Measurements from ENCODE around the gene LIF.
"Not testable (repeated sequence)": the region's sequence is repeated elsewhere in the genome, so short reads cannot be mapped to it uniquely, and the experiment has no call there.

Gene LIF

DNA sequence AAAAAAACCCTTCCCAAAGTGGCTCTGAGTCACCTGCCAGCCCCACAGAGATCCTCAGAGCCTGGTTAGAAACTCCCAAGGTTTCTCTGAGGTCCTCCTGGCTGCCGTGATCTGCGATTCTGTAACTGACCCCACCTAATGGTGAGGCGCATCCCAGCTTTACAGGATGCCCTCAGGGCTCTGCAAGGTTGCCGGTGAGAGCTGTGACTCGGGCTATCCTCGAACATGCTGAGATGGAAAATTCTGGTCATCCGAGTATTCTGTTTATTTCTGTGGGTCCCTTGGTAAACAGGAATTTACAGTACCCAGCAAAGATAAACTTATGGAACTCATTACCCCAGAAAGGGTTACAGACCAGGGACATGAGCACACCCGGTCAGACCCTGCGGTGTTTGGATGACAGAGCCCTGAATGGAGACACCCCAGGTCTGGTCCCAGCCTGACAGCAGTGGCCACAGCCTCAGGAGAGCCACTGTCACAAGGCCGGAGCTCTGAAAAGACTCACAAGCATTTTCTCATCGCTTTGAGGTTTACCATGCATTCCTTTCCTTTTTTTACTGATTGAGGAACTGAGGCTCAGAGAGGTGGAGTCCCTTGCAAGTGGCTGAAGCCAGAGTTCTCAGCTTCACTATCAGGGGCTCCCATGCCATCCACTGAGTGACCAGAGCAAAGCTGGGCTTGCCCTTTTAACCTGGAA lies 22.2 kb downstream of the LIF start:
- FAIRE-seq: no peak

DNA sequence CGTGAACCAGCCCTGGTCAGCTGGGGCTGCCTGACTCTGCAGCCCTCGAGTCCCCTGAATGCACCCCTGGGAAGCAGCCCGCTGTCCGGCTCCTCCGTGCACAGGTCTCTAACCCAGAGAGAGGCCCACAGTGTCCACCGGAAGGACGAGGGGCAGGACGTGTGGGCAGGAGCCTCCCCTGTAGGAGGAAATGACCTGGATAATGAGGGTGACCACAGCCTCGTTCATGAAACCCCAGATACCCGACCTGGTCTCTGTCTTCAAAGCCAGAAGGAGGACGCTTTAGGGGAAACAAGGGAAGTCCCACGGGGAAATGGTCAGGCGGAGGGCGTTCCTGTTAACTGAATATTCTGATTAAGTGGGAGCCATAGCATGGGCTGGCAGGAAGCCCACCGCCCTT lies 23.3 kb downstream of the LIF start:
- no peak for FAIRE-seq

DNA sequence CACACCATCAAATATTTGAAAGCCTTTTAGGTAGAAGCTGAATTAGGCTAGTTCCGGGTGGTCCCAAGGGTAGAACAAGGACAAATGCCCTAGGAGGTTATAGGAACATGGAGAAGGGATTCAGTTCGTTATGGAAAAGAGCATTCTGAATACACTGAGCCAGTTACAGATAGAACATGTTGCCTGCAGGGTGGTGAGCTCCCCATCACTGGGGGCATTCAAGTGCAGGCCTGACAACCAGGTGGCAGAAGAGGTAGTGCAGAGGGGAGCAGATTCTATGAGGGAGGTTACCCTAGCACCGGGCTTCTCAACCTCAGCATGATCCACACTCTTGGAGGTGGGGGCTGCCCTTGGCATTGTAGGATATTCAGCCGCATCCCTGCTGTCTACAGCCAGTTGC lies 24.2 kb downstream of the LIF start:
- FAIRE-seq: no peak

DNA sequence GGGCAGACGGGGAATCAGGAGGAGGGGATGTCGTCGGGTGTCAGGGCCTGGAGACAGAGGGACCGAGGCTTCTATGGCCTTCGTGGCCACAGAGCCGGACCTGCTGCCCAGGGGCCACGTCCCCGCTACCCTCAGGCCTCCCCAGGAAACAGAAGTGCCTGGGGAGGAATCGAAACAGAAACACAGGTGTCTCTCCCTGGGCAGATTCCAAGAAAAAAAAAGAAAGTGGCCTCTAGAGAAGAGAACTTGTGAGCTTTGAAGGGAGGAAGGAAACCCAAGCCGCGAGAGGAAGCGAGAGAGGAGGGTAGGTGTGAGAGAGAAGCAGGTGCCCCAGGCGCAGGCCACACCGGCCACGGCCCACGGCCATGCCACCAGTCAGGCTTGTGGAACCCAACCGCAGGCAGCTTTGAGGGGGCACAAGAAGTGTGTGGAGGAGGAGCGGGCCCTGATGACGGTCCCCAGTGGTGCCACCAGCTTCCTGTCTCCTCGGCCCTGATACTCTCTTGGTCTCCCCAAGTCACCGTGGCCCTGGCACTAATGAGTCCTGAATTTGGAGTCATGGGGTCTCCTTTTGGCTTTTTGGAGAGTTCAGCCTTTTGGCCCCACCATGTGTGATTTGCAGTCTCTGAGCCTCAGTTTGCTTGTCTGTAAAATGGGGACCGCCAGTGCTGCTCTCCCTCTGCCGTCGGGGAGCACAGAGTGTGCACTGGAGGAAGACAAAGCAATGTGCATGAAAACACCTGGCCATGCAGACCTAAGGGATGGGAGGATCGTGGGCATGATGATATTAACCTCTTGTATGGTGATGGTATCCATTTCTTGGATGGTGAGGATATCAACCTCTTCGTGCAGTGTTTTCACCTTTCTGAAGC lies 25.2 kb downstream of the LIF start:
- no peak for FAIRE-seq

DNA sequence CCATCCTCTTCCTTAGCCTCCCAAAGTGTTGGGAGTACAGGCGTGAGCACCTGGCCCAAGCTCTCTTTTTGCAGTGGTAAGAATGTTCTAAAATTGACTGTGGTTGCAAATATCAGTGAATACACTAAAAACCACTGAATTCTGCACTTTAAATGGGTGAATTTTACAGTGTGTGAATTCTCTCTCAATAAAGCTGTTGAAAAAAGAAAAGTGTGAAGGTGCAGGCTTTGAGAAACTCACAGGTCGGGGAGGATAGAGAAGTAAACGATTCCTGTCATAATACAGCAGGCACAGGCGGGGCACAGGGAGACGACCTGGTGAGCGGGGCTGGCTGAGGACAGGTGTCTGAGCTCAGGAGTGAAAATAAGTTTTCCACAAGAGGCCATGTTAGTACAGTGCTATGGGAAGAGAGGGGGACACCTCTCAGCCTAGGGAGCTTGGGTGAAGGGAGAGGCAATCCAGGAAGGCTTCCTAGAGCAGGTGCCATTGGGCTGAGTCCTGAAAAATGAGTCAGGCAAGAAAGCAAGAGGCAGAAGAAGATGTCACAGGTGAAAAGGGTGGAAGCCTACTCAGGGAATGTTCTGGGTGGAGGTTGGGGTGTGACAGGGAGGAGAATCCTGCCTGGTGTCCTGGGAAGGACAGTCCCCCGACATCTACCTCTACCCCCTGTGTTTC lies 26.1 kb downstream of the LIF start:
- no peak for FAIRE-seq

DNA sequence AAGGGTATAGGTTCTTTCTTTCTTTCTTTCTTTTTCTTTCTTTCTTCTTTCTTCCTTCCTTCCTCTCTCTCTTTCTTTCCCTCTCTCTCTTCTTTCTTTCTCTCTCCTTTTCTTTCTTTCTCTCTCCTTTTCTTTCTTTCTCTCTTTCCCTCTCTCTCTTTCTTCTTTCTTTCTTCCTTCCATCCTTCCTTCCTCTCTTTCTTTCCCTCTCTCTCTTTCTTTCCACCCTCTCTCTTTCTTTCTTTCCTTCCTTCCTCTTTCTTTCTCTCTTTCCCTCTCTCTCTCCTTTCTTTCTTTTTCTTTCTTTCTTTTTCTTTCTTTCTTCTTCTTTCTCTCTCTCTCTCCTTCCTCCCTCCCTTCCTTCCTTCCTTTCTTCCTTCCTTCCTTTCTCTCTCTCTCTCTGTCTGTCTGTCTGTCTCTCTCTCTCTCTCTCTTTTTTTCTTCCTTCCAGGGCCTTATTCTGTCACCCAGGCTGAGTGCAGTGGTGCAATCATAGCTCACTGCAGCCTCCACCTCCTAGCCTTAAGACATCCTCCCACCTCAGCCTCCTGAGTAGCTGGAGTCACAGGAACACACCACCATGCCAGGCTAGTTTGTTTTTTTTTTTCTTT lies 26.8 kb downstream of the LIF start:
- FAIRE-seq: no peak

DNA sequence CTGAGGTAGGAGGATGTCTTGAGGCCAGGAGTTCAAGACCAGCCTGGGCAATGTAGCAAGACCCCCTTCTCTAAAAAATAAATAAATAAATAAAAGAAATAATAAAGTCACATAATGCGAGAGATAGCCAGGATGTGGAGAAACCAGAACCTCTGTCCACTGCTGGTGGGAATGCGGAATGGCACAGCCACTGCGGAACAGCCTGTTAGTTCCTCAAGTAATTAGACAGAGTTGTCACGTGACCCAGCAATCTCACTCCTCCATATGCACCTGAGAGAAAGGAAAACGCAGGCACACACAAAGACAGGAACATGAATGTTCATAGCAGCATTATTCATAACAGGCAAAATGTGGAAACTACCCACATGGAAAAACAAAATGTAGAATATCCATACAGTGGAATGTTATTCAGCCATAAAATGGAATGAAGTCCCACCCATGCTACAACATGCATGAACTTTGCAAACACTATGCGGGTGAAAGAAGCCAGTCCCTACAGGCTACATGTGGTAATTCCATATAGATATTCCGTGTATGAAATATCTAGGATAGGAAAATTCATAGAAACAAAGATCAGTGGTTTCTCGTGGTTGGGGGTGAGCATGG lies 27.4 kb downstream of the LIF start:
- FAIRE-seq: no peak

DNA sequence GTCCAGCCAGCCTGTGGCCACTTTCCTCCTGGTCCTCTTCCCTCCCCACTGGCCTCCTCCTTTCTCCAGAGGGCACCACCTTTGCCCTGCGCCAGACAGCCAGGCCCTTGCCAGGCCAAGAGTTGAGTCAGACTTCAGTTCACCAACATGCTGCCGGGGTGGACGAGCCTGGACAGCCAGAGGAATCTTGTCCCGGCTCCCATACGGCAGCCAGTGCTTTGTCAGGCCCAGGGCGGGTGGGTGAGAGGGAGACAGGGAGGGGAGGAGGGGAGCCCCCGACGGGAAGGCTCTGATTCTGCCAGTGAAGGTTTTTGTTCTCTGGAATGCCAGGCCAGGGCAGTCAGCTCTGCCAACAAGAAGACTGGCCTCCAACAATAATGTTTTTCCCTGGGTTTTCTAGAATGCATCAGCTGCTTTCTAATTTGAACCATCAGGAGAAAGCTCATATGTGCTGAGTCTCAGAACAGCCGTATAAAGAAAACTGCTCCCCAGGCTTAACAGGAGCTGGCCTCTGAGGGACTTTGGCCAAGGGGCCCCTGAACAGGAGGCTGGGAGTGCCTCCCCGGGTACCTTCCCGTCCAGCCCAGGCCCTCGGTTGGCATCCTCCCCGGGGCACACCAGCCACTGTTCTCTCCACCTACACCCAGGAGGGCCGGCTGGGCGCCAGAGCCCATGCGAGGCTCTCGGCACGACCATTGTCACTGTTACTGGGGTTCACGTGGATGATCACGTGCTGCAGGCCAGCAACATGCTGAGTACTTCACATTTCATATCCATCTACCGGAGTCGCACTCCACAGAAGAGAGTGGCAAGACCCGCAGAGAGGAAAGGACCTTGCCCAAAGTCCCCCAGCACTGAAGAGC lies 28.6 kb downstream of the LIF start:
- no peak for FAIRE-seq

DNA sequence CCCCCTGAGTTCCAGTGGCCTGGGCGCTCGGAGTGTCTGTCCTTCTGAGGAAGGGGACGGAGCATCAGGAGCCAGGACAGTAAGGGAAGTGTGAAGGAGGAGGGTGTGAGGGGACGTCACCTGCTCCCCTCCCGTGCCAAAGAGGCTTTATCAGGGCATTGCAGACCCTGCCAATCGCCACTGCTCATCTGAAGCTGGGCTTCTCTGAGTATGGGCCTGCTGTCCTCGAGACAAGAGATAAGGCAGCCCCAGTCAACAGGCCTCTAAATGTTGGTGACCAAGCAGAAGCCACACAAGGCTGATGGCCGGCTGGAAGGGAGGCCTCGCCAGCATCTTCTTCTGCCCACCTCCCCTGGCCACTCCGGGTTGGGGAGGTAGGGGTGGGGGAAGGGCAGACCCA lies 29.8 kb downstream of the LIF start:
- FAIRE-seq: no peak

DNA sequence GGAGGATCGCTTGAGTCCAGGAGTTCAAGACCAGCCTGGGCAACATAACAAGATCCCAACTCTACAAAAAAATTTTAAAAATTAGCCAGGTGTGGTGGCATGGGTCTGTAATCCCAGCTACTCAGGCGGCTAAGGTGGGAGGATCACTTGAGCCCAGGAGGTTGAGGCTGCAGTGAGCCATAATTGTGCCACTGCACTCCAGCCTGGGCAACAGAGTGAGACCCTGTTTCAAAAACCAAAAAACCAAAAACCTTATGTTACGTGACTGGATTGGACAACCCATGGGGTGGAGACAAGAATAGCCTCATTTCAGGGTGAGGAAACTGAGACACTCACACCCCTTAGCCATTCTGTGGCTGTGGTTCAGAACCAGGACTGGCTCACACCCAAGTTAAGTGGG lies 30.3 kb downstream of the LIF start:
- not testable (repeated sequence) for FAIRE-seq

DNA sequence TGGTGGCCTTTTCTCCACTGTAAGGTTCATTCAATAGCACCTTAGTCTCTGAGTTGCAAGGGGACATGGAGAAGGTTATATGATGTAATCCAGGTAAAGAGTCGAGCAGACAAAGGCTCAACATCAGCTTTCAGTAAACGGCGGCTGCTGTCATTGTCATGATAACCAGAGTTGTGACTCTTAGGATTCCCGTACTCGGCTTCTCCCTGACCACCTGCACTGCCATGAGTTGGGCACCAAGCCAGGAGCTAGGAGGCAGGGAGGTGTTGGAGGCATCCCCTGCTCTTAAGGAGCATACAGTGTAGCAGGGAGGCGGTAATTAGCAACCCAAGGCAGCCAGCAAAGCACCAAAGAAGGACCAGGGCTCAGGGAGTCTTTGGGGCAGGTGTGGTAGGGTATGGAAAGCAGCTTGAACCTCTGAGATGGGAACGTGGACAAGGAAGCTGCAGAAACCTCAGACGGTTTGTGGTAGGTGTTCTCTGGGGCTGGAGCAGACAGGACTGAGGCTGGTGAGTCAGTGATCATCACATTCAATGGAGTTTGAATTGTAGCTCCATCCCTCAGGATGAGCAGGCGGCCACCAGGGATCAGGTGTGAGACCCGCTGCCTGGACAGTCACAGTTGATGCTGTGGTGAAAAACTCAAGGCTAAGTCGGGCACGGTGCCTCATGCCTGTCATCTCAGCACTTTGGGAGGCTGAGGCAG lies 31.7 kb downstream of the LIF start:
- no peak for FAIRE-seq

DNA sequence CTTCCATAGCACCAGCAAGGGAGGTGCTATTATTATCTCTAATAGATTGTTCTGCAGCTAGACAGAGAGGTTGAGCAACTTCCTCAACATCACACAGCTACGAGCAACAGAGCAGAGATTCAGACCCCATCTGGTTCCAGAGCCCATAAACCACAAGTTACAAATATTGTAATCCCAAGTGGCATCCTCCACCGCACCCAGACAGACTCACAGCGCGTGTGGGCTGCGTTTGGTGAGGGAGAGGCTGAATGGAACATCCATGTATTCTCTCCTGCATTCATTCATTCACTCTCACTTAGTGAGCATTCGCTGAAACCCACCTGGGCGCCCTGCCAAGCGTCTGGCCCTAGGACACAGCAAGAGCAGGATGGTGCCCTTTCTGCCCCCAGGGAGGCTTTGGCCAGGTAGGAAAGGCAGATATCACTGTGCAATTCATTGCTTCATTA lies 33.5 kb downstream of the LIF start:
- FAIRE-seq: no peak

DNA sequence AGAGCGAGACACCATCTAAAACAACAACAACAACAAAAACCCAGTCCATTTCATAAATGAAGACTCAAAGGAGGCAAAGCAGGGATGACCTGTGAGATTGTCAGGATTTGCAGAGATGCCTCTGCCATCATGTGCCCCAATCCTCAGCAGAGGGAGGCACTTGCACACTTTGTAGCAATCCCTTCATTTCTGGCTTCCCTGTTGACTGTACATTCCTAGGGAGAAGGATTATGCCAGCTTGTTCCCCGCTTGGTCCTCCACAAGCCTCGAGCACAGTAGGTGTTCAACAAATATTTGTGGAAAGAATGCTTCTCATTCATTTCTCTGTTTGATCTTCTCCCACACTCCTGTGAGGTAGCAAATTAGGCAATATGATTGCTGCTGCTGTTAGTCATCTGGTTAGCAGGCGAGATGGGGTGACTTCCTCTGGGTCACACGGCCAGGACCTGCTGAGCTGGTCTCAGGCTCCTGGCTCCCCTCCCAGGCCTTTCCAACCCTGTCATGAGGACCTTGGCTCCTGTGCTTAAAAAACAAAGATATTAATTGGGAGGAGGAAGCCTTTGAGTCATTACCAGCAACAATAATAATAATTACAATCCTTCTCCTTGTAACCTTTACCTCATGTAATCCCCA lies 34.1 kb downstream of the LIF start:
- FAIRE-seq: no peak

DNA sequence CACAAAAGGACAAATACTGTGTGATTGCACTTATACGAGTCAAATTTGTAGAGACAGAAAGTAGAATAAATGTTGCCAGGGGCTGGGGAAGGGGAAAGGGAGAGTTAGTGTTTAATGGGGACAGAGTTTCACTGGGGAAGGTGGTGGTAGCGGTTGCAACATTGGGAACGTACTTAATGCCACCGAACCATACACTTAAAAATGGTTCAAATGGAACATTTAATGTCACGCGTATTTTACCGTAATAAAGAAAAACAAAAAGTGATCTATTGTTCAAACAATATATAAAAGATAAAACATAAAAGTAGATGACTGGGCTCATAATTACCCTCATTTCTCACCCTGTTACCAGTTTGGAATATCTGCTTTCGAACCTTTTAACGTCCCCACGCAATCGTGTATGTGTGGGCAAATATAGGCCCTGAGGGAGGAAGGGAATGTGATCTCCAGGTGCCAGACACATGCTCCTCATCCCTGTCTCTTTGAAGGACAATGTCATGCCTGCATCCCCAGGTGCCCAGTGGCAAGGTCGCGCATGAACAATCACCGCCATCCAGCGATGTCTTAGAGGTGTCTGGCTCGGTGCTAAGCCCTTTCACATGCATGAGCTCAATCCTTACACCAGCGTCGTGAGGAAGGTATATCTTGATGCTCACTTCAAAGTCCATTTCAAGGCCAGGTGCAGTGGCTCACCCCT lies 35.3 kb downstream of the LIF start:
- FAIRE-seq: no peak

DNA sequence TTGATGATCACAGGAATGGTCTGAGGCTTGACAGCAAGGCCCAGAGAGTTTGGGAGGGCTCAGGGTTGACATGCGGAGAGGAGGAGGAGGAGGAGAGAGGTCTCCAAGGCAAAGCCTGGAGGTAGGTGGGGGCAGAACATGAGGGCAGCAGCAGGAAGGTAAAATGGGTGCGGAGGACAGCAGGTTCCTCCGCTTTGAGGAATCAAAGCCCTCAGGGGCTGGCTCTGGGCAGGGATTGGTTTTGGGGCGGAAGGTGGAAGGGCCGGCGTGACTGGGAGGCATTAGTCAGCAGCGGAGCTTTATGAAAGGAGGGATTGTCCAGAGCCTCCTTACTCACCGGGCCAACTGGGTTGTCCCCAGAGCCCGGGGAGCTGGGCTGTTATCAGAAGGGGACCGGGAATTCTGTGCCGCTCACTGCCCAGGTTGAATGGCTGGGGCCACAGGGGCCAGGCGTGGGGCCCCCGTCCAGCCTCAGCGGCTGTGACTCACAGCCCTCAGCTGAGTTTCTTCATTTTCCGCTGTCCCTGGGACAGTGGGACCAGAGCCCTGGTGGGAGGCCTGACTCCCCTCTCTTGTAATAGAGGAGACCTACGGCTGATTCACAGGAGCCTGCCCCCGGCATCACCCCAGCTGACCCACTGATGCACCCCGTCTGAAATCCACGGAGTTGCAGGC lies 36.2 kb downstream of the LIF start:
- no peak for FAIRE-seq

DNA sequence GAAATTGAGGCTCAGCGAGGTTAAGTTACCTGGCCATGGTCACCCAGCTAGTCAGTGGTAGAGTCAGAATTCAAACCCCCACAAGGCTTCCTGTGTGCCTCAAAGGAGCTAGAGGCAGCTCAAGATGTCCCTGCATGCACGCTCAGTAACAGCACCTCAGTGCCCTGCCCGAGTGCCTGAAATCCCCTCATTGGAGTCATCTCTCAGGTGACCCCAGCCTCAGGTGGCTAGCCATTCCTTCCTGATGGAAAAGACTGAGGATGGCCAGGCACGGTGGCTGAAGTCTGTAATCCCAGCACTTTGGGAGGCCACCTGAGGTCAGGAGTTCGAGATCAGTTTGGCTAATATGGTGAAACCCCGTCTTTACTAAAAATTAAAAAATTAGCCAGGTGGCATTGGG lies 36.9 kb downstream of the LIF start:
- FAIRE-seq: no peak

DNA sequence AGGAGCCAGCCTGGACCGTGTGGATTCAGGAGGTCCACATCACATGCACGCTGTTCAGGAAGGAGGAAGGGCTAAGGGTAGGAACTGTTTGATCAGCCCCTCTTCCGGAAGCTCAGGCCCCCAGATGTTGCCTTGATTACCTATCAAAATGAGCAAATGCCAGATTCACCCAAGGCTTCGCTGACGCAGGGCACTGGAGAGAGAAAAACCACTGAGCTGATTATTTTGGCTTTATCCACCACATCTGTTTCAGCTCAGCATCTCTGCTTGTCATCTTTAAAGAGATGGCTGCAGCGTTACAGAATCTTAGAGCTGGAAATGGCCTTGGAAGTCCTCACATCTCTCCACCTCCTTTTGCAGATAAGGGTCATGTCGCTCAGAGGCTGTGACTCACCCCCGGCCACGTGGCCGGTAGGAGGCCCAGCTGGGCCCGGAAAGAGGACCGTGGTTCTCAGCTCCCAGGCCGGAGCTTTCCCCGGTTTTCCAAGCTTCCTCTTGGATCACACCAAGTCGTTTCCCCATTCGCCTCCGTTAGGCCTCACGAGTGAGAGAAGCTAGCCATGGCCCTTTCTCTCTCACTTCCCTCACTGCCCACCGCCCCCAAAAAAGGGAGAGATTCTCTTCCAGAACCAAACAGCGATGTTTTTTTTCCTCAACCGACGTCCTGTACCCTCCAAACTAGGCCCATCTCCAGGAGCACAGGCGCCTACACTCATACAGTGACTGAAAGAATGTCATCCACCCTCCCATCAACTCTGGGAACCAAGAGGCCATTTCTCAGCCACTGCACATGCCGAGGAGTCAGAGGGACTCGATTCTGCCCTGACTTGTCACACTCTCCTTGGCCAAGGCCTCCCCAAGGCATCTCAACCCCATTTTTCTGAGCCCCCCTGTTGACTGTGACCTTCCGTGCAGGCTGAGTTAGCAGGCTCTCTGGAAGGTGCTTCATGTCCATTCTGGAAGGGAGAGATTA lies 37.6 kb downstream of the LIF start:
- no peak for FAIRE-seq

DNA sequence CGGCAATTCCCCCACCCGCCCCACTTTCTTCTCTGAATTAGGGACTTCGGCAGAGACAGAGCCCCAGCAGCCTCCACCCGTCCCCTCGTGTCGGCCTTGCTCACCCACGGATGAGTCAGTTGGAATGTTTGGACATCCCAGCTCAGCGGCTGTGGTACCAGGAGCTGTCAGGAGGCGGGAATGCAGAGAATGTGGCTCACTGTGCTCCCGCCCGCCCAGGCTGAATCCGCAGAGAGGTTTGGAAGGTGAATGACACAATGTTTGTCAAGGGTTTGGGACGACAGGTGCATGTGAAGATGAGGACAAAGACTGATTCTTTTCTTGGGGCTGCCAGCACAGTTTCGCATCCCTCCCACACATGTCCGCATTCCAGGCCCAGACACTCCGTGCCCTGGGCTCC lies 39.6 kb downstream of the LIF start:
- no peak for FAIRE-seq
